Ascending aorta (tissue), 2 donors: ENCODE data around the gene COL6A6. TPM values are rescaled to one million over a fixed set of nuclear protein-coding genes. Genes with fewer than 3 reads are reported as not detected.

Experiments used
- DNase-seq, 2 donors: peaks; one replicate each; pipeline ENCODE4 v3.0.0-alpha.2; 2019; ENCODE audit warnings: low spot score in 2 of 2
- H3K27ac ChIP-seq, 2 donors: fragments of 200-600 bp; sonication (generic); one replicate each; pipeline ENCODE4 v1.5.1; 2016 to 2017; ENCODE audit warnings: mild to moderate bottlenecking in 1 of 2
- H3K27me3 ChIP-seq: fragments of 200-600 bp; sonication (generic); one replicate; pipeline ENCODE4 v1.5.1; 2017
- H3K36me3 ChIP-seq, 2 donors: fragments of 200-600 bp; sonication (generic); one replicate each; pipeline ENCODE4 v1.5.1; 2016
- H3K4me1 ChIP-seq, 2 donors: fragments of 200-600 bp; sonication (generic); one replicate each; pipeline ENCODE4 v1.5.1; 2016 to 2017; ENCODE audit warnings: mild to moderate bottlenecking in 1 of 2
- H3K4me3 ChIP-seq, 2 donors: fragments of 200-600 bp; sonication (generic); one replicate each; pipeline ENCODE4 v1.5.1; 2016 to 2017; ENCODE audit warnings: mild to moderate bottlenecking in 1 of 2
- H3K9me3 ChIP-seq, 2 donors: fragments of 200-600 bp; sonication (generic); one replicate each; pipeline ENCODE4 v1.5.1; 2016
- CTCF ChIP-seq, 3 experiments: fragments of 200-600 bp in 2 of 3; fragments of 450-650 bp in 1 of 3; sonication (generic) in 2 of 3; IDR thresholded peaks; one replicate each; pipeline ENCODE4 v1.5.1; 2016 to 2019; ENCODE audit warnings: antibody characterized with exemption in 3 of 3, mild to moderate bottlenecking in 1 of 3, moderate library complexity in 1 of 3
- intact Hi-C: fragments of 100-400 bp; cut with DNase I; formaldehyde crosslinking; loops from one replicate; pipeline ENCODE4 v1.15.1; 2023
- total RNA-seq: library from RNA; depleted of rRNA; stranded (reverse); fragments of >200 nt; gene quantifications from one replicate; pipeline ENCODE4 v1.1.0, GENCODE V29; 2016

The COL6A6 gene, protein sequence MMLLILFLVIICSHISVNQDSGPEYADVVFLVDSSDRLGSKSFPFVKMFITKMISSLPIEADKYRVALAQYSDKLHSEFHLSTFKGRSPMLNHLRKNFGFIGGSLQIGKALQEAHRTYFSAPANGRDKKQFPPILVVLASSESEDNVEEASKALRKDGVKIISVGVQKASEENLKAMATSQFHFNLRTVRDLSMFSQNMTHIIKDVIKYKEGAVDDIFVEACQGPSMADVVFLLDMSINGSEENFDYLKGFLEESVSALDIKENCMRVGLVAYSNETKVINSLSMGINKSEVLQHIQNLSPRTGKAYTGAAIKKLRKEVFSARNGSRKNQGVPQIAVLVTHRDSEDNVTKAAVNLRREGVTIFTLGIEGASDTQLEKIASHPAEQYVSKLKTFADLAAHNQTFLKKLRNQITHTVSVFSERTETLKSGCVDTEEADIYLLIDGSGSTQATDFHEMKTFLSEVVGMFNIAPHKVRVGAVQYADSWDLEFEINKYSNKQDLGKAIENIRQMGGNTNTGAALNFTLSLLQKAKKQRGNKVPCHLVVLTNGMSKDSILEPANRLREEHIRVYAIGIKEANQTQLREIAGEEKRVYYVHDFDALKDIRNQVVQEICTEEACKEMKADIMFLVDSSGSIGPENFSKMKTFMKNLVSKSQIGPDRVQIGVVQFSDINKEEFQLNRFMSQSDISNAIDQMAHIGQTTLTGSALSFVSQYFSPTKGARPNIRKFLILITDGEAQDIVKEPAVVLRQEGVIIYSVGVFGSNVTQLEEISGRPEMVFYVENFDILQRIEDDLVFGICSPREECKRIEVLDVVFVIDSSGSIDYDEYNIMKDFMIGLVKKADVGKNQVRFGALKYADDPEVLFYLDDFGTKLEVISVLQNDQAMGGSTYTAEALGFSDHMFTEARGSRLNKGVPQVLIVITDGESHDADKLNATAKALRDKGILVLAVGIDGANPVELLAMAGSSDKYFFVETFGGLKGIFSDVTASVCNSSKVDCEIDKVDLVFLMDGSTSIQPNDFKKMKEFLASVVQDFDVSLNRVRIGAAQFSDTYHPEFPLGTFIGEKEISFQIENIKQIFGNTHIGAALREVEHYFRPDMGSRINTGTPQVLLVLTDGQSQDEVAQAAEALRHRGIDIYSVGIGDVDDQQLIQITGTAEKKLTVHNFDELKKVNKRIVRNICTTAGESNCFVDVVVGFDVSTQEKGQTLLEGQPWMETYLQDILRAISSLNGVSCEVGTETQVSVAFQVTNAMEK (N-terminal part only)
- total RNA-seq, result not detected

- Histone ChIP-seq H3K27ac (no peak within 1 kb of the TSS), H3K9me3 (no peaks in the 10 kb centered on the region), H3K4me1 (no peaks in the 10 kb centered on the region), H3K27me3 (no peaks in the 10 kb centered on the region), H3K4me3 (peak within 1 kb of the TSS; percentile 12 to 42), H3K36me3 (no peaks in the 10 kb centered on the region)
- TF ChIP-seq CTCF (IDR thresholded peaks at IDR 0.05), result no peak
- intact Hi-C loops, result no loop called here
- no peak for DNase-seq
Measured at GRCh38 chr3:130516645-130517512, at the start of gene COL6A6. Gene COL6A6 (plus strand): TSS chr3:130517177. CDS start chr3:130560365, 43,188 bp downstream.

DNA sequence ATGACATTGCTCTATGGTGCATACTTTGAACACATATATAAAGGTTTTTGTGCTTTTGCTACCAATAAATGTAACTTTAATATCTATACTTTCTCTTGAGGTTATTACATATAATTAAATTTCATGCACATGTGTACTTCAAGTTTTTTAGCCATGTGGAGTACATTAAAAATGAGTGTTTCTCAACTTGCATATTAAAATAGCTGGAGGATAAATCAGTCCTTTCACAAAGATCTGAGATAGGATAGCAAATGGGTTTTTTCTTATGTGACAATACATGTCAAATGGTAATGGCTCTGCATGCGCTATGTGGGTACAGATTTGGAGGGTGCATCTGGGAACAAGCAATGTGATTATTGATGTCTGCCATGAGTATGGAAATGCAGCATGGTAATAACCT, 48.7 kb upstream of the COL6A6 start:
- no peak for TF ChIP-seq CTCF (IDR thresholded peaks at IDR 0.05)
- no peaks in the 10 kb centered on the region for H3K36me3 ChIP-seq
- H3K27me3 ChIP-seq, result no peaks in the 10 kb centered on the region
- no peak for DNase-seq
- H3K4me1 ChIP-seq, result no peaks in the 10 kb centered on the region
- intact Hi-C loops, result no loop called here
- H3K9me3 ChIP-seq, result no peaks in the 10 kb centered on the region
- no peak overlapping the region for H3K4me3 ChIP-seq
- no peak overlapping the region for H3K27ac ChIP-seq

- Histone ChIP-seq H3K27ac (no peak overlapping the region), H3K27me3 (no peaks in the 10 kb centered on the region), H3K4me1 (no peaks in the 10 kb centered on the region), H3K9me3 (no peaks in the 10 kb centered on the region), H3K36me3 (no peaks in the 10 kb centered on the region), H3K4me3 (no peak overlapping the region)
- no peak for DNase-seq
- no peak for TF ChIP-seq CTCF (IDR thresholded peaks at IDR 0.05)
- intact Hi-C loops, result no loop called here
Measured at GRCh38 chr3:130470126-130470525, 46.9 kb upstream of the COL6A6 start.

DNA sequence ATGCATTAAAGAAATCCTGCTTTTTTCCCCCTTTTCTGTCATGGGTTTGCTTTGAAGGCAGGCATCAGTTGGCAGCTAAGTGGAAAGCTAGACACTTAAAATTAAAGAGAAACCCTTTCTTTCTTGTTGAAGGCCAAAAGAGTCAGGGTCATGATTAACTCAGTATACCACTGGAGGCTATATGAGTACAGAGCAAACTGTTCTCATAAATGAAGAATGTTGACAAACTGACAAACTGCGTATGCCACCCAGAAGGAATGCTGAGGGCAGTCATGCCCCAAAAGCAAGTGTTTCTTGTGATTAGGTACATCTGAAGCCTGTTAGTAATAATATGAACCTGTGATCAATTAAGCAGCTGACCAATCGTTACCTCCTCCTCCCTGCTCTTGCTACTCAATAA, 43.6 kb upstream of the COL6A6 start:
- Histone ChIP-seq H3K36me3 (no peaks in the 10 kb centered on the region), H3K4me3 (no peak overlapping the region), H3K27me3 (no peaks in the 10 kb centered on the region), H3K9me3 (no peaks in the 10 kb centered on the region), H3K27ac (no peak overlapping the region), H3K4me1 (no peaks in the 10 kb centered on the region)
- no peak for DNase-seq
- no peak for TF ChIP-seq CTCF (IDR thresholded peaks at IDR 0.05)
- intact Hi-C loops, result no loop called here

DNA sequence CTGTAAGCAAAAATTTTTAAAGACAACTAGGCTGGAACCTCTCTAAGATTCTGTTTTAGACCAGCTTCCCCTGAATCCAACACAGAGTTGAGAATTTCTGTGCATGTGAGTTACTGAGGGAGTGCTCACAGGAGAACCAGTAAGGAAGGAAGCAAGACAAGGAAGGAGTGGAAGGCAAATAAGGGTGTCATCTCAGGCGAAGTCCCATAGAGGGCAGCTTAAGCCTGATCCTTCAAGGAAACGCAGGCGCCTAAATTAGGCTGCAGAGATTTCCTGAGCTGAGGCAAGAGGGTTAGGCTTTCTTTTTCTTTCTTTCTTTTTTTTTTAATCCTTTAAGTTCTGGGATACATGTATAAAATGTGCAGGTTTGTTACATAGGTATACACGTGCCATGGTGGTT, 36.2 kb upstream of the COL6A6 start:
- no peaks in the 10 kb centered on the region for H3K4me1 ChIP-seq
- H3K4me3 ChIP-seq, result no peak overlapping the region
- no peaks in the 10 kb centered on the region for H3K9me3 ChIP-seq
- intact Hi-C loops, result no loop called here
- peak in 2 of 3 experiments; percentile 16 to 49 for TF ChIP-seq CTCF (IDR thresholded peaks at IDR 0.05)
- no peak overlapping the region for H3K27ac ChIP-seq
- no peaks in the 10 kb centered on the region for H3K27me3 ChIP-seq
- H3K36me3 ChIP-seq, result no peaks in the 10 kb centered on the region
- DNase-seq, result no peak
